Activated naive CD4-positive, alpha-beta T cell (primary cell): ENCODE measurements around the gene SPC25.
"Not testable (repeated sequence)": the region's sequence is repeated elsewhere in the genome, so short reads cannot be mapped to it uniquely, and the experiment has no call there.

Source experiments
- DNase-seq, 4 experiments: peaks; one replicate each; lab custom pipeline; 2025; lab: John Stamatoyannopoulos, UW

SPC25 gene, protein sequence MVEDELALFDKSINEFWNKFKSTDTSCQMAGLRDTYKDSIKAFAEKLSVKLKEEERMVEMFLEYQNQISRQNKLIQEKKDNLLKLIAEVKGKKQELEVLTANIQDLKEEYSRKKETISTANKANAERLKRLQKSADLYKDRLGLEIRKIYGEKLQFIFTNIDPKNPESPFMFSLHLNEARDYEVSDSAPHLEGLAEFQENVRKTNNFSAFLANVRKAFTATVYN

DNA sequence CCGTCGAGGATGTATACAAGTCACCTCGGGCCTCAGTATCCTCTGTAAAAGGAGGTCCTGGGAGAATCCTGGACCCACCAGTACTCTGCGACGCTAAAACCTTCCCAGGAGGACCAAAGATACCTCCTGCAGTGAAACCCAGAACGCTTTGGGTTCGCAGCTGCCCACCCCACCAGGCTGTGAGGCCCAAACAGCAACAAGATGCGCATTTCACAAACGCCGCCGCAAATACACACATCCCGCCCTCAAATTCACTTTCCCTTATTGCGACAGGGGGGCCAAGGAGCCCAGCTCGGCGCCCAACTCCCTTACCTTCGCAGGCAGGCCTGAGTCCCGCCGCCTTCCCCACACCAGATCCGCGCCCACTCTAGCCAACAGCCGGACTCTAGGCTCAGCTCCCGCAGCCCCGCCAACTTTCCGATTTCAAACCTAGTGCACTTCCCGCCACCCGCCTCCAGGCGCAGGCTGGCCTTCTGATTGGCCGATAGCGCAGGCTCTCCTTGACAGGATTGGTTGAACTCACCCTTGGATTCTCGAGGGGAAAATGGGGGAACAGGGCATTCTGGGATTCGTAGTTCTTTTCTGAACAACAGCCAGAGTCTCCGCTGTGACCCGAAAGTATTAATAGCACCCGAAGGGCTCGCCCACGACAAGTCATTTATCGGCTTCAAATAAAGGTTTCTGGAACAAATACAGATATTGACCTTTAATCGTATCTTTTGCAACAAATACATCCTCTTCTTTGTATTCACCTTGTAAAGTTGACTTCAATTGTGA lies at the start of gene SPC25:
SPC25 (minus strand) TSS at position 425 of the 777 bp plus-strand sequence. CDS start 911 bp downstream, outside the sequence.
- DNase-seq = peak; percentile 54 to 74 (median 56)

DNA sequence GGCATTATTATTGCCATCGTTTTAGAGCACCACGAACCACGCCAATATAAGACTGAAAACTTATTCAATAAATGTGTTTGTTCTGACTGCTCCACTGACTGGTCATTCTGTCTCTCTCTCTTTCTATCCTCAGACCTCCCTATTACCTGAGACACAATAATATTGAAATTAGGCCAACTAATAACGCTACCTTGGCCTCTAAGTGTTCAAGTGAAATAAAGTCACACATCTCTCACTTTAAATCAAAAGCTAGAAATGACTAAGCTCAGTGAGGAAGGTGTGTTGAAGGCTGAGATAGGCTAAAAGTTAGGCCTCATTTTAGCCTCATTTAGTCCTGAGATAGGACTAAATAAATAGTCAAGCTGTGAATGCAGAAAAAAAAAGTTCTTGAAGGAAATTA lies 49.7 kb upstream of the SPC25 start:
- DNase-seq = no peak

DNA sequence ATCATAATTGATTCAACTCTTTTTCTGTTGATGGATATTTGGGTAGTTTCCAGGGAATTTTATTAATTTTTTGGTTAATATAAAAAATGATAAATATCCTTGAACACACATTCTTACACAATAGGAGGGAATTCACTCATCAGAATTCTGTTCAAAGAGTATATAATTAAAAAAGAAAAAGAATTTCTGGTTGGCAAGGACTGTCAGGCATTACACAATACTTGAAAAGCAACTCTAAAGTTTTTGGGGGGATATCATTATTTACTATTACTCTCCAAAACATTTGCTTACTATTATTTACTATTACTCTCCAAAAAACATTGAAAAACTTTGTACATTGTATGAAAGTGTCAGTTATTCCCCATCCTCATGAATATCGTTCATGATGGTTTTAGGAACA lies 48.8 kb upstream of the SPC25 start:
- no peak for DNase-seq

DNA sequence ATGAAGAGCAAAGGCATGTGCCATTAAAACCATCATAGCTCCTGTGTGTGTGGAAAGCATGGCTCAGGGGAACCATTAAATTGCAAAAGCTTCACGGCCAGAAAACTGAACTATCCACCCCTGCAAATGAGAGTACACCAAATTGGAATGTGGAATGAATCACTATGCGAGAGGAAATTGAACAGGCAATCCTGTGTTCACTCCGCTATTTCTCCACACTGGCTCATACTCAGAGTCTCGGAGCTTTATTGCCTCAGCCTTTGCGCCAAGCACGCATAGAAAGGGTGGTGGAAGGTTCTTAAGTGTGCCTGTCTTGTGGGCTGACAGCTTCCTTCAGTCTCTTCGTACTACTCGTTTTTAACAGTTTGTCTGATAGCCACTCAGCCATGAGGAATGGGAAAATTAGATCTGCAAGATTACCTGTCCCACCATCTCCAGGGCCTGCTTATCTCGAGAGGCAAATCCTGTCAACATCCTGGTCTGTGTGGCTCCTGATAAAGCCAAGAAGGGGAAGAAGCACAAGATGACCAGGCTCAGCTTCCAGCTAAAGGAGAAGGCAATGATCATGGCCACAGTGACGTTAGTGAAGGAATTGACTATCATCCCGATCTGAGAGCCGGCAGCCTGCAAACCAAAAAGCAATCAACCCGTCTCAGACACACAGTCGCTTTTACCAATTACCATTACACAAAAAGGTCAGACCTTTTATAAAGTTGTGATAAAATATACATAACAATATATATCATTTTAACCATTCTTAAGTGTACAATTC lies 45.8 kb upstream of the SPC25 start:
- DNase-seq = no peak

DNA sequence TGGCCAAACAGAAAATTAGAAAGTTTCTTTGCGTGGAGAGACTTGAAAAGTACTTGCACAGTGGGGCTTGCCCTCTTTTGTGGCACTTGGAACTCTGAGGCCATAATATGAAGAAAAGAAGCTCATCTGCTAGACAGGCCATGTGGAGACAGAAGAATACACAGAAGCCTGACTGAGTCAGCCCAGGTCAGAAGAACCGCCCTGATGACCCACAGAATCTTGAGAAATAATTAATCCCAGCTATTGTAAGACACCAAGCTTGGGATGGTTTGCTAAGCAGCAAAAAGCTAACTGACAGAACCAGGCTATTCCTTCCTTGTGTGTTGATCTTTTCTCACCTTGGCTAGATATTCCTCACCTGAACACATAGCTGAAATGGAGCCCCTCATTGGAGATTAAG lies 44.6 kb upstream of the SPC25 start:
- DNase-seq = no peak

DNA sequence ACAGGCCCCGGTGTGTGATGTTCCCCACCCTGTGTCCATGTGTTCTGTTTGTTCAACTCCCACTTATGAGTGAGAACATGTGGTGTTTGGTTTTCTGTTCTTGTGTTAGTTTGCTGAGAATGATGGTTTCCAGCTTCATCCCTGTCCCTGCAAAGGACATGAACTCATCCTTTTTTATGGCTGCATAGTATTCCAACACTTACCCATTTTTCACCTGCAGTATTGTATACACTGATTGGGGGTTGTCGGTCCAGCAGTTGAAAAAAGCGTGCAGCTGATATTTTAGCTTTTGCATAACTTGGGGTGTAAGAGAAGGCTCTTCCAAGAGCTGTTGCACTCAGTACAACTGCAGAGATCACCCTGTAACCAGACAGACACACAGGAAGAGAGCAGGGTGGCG lies 41.9 kb upstream of the SPC25 start:
- DNase-seq = not testable (repeated sequence)

DNA sequence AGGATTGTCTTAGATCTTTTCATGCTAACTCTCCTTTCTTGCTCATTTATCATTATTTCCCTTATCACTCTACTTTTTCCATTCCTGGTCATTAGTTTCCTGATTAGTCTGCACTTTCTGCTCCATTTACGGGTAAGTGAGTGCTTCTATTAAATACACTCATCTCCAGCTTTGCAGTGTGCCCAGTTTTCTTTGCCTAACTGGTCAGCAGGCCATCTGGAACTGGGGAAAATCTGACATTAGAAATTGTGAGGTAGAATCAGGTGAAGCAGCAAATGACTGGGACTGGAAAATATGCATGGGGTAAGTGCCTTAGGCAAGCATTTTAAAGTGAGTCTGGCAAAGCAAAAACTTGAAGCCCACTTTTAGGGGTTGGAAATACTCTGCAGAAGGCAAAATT lies 40.0 kb upstream of the SPC25 start:
- no peak for DNase-seq

DNA sequence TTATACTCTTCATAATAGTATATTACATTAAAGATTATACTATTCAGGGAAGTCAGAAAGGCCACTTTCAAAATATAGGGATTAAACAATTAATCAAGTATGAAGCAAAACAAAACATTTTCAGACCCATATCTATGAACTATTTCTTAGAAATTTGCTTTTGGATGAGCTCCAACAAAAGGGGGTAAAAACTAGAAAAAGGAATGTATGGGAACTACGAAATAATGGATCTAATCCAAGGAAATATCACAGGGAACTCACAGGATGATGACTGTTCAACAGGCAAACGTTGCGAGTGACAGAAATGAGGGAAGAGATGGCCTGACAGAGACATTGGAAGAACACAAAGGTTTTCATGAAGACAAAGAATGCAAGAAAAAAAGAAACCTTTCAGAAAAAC lies 38.8 kb upstream of the SPC25 start:
- no peak for DNase-seq

DNA sequence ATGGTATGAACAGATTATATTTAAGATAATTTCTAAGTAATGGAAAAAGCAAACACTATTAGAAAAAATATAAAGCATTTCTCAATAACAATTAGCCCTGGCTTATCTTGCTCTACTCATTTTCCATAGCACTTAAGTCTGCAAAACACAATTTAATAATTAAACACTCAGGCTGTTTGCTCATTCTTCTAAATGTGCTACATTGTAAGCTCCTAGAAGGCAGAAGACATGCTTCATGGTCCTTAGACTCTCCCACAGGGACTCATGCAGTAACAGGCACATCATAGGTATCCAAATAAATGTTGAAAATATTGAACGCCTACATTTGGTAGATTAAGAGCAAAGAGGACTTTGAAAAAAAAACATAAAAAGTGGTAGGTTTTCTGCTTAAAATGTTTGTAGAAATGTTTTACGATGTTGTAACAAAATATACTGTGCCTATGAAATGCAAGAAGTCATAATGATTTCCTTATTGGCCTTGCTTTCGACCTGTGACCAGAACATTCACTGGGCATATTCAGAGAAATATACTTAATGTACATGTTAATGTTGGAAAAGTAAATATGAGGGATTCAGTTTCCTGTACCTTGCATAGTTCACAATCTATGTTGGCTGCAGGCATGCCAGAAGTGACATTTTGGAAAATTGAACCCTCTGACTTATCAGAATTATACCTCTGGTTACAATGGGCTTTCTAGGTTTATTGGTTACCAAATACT lies 38.0 kb upstream of the SPC25 start:
- no peak for DNase-seq

DNA sequence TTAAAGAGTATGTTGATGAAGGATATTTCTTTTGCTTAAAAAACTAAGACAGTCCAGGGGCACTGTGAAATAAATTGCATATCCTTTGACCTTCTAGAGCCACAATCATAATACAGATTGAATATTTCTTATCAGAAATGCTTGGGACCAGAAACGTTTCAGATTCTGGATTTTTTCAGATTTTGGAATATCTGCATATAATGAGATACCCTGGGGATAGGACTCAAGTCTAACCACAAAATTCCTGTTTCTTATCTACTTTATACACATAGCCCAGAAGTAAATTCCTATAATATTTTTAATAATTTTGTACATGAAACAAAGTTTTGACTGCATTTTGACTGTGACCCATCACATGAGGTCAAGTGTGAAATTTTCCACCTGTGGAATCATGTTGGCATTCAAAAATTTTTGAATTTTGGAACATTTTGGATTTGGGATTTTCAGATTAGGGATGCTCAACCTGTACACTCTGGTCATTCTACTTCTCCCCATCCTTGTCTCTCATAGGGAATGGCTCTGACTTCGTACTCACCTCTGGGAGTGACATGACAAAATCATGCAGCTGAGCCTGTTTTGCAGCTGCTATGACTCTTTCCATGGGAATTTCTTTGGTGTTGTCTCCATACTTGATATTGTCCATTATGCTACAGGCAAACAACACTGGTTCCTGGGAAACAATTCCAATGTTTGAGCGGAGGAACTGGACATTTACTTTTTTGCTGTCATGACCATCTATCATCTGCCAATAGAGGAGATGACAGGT lies 36.6 kb upstream of the SPC25 start:
- DNase-seq = no peak

DNA sequence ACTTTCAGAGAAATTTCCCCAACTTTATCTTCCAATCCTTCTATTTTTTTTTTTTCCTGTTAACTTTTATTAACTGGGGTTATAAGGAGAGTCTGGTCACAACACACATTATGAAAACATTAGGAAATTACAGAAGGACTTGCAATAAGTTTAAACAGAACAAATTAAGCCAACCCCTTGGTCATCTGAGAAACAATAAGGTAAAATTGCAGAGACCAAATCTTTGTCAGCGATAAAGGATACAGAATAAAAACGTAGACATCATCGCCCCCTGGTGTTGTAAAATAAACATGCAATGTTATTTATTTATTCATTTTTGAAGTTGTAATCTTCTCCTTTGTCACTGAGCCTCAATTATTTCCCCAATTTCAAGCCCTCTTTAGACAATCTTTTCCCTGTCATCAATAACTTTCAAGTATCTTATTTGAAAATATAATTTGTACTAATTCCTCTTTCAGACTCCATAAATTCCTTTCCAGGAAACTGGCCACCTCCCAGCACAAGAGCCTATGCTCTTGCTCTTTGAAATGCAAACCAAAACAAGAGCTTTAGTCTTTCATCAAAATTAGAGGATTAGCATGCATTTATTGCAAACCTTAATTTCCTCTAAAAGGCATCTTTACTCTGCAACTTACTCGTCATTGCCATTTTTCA lies 30.4 kb upstream of the SPC25 start:
- DNase-seq = no peak

DNA sequence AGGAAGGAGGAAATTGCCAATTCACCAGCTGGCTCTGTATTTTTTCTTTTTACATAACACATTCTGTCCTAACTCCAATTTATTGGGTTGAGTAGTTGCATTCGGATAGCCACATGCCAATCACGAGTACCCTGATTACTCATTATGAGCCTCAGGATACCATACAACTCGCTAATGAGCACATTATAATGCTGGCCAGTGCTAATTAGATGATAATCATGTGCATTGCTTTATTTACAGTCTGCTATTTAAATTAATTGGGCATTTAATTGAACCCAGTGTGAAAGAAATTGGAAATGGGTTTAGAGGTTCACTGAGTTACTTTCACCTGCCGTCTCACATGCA lies 26.1 kb upstream of the SPC25 start:
- no peak for DNase-seq

DNA sequence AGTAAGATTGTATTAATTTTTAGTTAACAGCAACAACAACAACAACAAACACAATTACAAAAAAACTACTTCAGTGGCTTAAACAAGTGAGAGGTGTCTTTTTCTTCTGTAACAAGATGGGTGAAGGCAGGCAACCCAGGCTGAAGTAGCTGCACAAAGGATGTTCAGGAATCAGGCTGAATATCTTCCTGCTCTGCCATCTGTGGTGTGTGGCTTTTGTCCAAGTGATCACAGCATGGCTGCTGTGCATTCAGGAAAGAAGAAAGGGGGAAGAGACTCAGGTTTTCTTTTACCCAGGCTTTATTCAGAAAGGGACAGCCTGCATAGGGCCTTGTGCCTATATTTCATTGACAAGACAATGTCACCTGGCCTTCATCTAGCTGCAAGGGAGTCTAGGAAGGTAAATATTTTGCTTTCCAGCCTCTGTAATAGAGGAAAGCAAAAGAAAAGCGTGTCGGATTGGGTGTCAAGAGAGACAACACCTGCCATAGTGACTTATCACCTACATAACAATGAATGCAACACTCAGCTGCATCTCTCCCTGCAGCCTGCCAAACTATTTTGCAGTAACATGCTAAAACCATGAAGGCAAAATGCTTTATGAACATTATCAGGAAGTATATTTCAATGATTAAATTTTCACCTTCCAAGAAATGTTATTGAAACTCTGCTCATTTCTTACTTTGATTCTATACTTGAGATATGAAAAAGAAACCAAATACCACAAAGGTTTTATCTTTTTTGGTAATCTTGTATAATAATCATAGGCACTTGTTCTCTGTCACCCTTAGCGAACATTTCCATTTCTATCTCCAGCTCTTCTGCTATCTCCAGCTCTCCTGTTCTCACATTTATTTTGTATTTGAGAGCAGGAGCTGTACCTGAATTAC lies 25.5 kb upstream of the SPC25 start:
- no peak for DNase-seq

DNA sequence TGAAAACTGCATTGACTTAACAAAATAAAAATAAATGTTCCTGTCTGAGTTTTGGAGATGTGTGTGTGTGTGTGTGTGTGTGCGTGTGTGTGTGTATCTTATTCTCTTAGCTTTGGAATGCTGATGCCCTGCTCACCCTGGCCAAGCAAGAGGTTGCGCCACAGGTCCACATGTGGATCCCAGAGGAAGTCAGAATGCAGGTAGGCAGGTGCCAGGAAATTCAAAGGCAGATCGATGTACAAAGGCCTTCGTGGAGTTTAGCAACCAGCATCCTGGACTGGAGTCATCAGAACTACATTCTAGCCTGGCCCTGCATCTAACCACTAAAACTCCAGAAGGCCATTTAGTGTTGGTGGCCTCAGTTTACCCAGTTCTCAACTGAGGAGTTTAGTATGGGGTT lies 23.3 kb upstream of the SPC25 start:
- DNase-seq = no peak

DNA sequence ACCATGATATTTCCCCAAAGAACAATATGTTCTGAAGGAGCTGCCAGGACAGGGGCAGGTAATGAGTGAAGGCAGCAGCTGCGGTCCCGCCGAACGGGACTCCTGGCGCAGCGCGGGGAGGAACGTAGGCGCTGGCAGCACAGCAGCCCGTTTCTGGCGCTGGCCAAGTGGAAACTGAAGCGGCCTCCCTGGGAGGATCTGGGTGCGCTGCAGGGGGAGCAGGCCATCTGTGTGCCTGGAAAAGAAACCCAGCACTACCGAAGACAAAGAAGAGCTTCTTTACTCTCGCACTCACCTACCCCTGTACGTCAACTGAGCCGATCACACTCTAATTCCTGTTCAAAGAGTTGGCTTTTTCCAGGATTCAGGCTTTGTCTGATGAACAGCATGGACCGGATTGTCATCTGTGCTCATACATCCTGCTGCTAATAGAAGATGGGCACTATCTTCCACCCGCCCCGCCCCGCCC lies 22.7 kb upstream of the SPC25 start:
- DNase-seq = no peak

DNA sequence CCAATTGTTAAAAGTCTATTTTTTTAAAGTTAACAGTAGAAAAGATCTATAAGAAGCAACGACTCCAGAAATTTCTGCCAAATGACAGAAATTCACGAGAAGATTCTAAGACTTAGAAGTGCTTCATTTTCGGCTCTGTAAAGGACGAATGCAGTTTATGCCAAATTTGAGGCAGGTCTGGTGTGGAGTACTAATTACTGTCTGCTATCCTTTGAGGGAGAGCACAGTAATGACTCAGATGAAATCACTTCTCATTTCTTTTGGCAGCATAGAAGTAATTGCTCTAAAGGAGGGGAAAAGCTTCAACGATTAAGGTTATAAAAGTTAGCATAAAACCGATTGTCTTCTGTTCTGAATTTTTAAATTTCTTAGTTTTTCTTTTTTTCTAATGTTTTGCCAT lies 22.2 kb upstream of the SPC25 start:
- no peak for DNase-seq

DNA sequence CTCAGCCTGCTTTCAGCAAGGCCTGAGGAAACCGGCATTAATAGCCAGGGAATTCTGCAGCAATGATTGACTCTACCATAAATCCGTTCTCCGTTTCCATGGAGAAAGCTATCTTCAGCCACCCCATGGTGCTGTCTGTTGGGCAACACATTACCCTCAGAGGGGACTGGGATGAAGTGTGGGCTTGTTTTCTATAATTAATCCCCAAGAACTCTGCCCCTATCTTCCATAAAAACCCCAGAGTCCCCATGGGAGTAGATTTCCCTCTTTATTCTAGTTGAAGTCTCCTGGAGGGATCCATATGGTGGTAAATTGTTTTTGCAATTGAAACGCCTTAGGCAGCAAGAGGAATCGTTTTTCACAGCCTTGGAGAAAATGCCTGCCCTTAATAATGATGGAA lies 20.1 kb upstream of the SPC25 start:
- no peak for DNase-seq

DNA sequence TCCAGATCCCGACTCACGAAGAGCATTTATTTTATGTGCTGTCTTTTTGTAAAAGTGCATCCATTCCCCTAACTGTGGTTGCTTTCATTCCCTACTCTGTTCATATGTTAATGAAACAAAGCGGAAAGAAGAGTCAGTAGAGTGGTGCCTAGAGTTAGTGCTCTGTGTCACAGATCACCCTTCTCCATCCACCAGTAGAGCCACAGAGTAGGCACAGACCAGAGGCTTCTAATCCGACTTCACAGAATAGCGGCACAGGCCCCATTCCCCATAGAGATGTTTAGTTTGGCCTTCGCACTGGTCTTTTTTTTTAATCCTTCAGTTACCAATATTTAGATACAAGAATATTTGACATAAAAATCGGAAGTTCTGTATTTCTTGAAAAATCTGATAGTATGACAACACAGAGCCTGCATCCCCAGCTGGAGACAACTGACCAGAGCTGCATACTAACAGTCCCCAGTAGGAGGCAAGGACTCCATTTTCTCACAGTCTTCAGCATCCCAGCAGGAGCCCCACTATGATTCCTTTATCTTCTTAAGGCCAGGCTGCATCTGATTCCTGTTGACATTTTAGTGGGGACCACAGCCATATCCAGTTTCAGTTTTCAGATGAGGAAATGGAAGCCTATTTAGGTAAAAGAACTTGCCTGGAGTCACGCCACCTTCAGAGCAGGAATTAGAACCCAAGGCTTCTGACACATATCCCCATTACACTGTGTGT lies 17.9 kb upstream of the SPC25 start:
- DNase-seq = no peak

DNA sequence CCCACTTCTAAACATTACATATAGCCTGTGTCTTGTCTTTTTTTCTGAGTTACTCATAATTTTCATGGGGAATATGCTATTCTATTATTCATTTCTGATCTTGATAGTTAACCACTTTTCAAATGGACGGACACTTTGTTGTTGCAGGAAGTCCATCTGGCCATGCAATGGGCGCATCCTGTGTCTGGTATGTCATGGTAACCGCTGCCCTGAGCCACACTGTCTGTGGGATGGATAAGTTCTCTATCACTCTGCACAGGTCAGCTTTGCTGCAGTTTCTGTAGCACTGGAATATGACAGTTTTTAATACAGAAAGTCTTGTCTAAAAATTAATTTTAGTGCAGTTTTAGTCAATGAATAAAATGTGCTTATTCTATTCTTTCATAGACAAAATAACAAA lies 14.1 kb upstream of the SPC25 start:
- no peak for DNase-seq
